SU-DHL-6 (cell line): ENCODE data around the gene WSCD1.

Experiments
- H2AFZ ChIP-seq: fragments of 200-600 bp; sonication (generic); 2 replicates; pipeline ENCODE4 v1.6.1; 2014; ENCODE audit warnings: low read depth, mild to moderate bottlenecking, moderate library complexity, mixed read lengths, antibody characterized with exemption, low read length; ENCODE audit not compliant: severe bottlenecking
- H3F3A ChIP-seq: fragments of 200-600 bp; shearing (Covaris generic); 2 replicates; pipeline ENCODE4 v1.6.0; 2016; ENCODE audit warnings: antibody characterized with exemption, mild to moderate bottlenecking; ENCODE audit not compliant: insufficient read depth
- H3K27ac ChIP-seq: fragments of 200-600 bp; sonication (generic); 2 replicates; pipeline ENCODE4 v1.5.1; 2016; ENCODE audit warnings: low read depth, mild to moderate bottlenecking, low read length, moderate library complexity, mixed read lengths
- H3K27me3 ChIP-seq: fragments of 200-600 bp; sonication (generic), shearing (Covaris generic); 2 replicates; pipeline ENCODE4 v1.6.0; 2014; ENCODE audit warnings: mild to moderate bottlenecking, low read length
- H3K36me3 ChIP-seq: fragments of 200-600 bp; sonication (generic); 2 replicates; pipeline ENCODE4 v1.6.1; 2014; ENCODE audit warnings: mild to moderate bottlenecking, low read length, mixed read lengths
- H3K4me2 ChIP-seq: fragments of 300-600, 200-600 bp; shearing (Covaris generic), sonication (generic); 2 replicates; pipeline ENCODE4 v1.6.0; 2014; ENCODE audit warnings: low read length, low read depth, mild to moderate bottlenecking; ENCODE audit not compliant: poor library complexity, severe bottlenecking
- H3K4me3 ChIP-seq: fragments of 200-600 bp; sonication (generic); 2 replicates; pipeline ENCODE4 v1.5.1; 2014; ENCODE audit warnings: antibody characterized with exemption, low read length, mild to moderate bottlenecking, mixed read lengths; ENCODE audit not compliant: insufficient read depth, poor library complexity, severe bottlenecking
- H3K79me2 ChIP-seq: fragments of 200-600 bp; sonication (generic); 2 replicates; pipeline ENCODE4 v1.6.1; 2014; ENCODE audit warnings: mild to moderate bottlenecking, low read length, moderate library complexity; ENCODE audit not compliant: insufficient read depth
- H3K9ac ChIP-seq: fragments of 200-600 bp; sonication (generic); 2 replicates; pipeline ENCODE4 v1.7.0; 2014; ENCODE audit warnings: mild to moderate bottlenecking, low read length
- H3K9me2 ChIP-seq: fragments of 200-600 bp; sonication (generic); replicated peaks from 2 replicates; pipeline ENCODE4 v1.6.1; 2014; ENCODE audit warnings: low read length; ENCODE audit not compliant: insufficient read depth
- H3K9me3 ChIP-seq: fragments of 200-600 bp; sonication (generic); 2 replicates; pipeline ENCODE4 v1.6.1; 2014; ENCODE audit warnings: low read length, mixed read lengths; ENCODE audit not compliant: insufficient read depth
- H4K20me1 ChIP-seq: fragments of 200-600 bp; sonication (generic); 2 replicates; pipeline ENCODE4 v1.6.1; 2014; ENCODE audit warnings: low read depth, mild to moderate bottlenecking, antibody characterized with exemption, low read length, moderate library complexity, mixed read lengths
- CTCF ChIP-seq: fragments of 200-600 bp; sonication (generic); IDR thresholded peaks from one replicate; pipeline ENCODE4 v1.5.1; 2017; ENCODE audit warnings: antibody characterized with exemption, mild to moderate bottlenecking, low read length, moderate library complexity; ENCODE audit not compliant: insufficient read depth, poor library complexity, severe bottlenecking
- EZH2phosphoT487 ChIP-seq: fragments of 200-600 bp; sonication (generic), shearing (Covaris generic); conservative IDR thresholded peaks from 2 replicates; pipeline ENCODE4 v1.6.1; 2018; ENCODE audit warnings: mild to moderate bottlenecking, antibody characterized with exemption, low read length, moderate library complexity, mixed read lengths

Gene WSCD1

GRCh38 chr17:6126768-6127167 is 56.6 kb downstream of the WSCD1 start:
- Histone ChIP-seq H3F3A (no peaks in the 10 kb centered on the region), H3K4me3 (no peak overlapping the region), H2AFZ (no peak overlapping the region), H3K27me3 (no peaks in the 10 kb centered on the region), H3K9me3 (no peaks in the 10 kb centered on the region), H3K4me2 (no peak overlapping the region), H3K9me2 (no peaks in the 10 kb centered on the region), H3K9ac (no peak overlapping the region), H3K27ac (no peak overlapping the region), H3K79me2 (no peaks in the 10 kb centered on the region), H3K36me3 (no peaks in the 10 kb centered on the region), H4K20me1 (no peaks in the 10 kb centered on the region)
- TF ChIP-seq CTCF (no peak), EZH2phosphoT487 (no peak)

GRCh38 chr17:6134721-6135120 is 64.5 kb downstream of the WSCD1 start:
- Histone ChIP-seq H3K9ac (no peak overlapping the region), H4K20me1 (no peaks in the 10 kb centered on the region), H3K4me2 (no peak overlapping the region), H3K4me3 (no peak overlapping the region), H3K9me2 (no peaks in the 10 kb centered on the region), H3K79me2 (no peaks in the 10 kb centered on the region), H3K36me3 (no peaks in the 10 kb centered on the region), H3K9me3 (no peaks in the 10 kb centered on the region), H3K27me3 (no peaks in the 10 kb centered on the region), H2AFZ (no peak overlapping the region), H3F3A (no peaks in the 10 kb centered on the region), H3K27ac (no peak overlapping the region)
- no peak for TF ChIP-seq CTCF
- no peak for TF ChIP-seq EZH2phosphoT487

GRCh38 chr17:6135236-6135635 is 65.1 kb downstream of the WSCD1 start:
- no peaks in the 10 kb centered on the region for H3K9me2 ChIP-seq
- no peaks in the 10 kb centered on the region for H3K27me3 ChIP-seq
- H3K4me2 ChIP-seq, result no peak overlapping the region
- no peak overlapping the region for H3K4me3 ChIP-seq
- H2AFZ ChIP-seq, result no peak overlapping the region
- TF ChIP-seq EZH2phosphoT487 (no peak), CTCF (no peak)
- no peaks in the 10 kb centered on the region for H3K79me2 ChIP-seq
- H3K9ac ChIP-seq, result no peak overlapping the region
- H3F3A ChIP-seq, result no peaks in the 10 kb centered on the region
- no peaks in the 10 kb centered on the region for H4K20me1 ChIP-seq
- H3K27ac ChIP-seq, result no peak overlapping the region
- no peaks in the 10 kb centered on the region for H3K9me3 ChIP-seq
- H3K36me3 ChIP-seq, result no peaks in the 10 kb centered on the region

- no peak overlapping the region for H2AFZ ChIP-seq
- no peaks in the 10 kb centered on the region for H3K27me3 ChIP-seq
- H3K4me2 ChIP-seq, result no peak overlapping the region
- H4K20me1 ChIP-seq, result no peaks in the 10 kb centered on the region
- no peaks in the 10 kb centered on the region for H3K9me3 ChIP-seq
- no peak overlapping the region for H3K27ac ChIP-seq
- H3K9me2 ChIP-seq, result no peaks in the 10 kb centered on the region
- no peaks in the 10 kb centered on the region for H3F3A ChIP-seq
- TF ChIP-seq CTCF (no peak), EZH2phosphoT487 (no peak)
- no peaks in the 10 kb centered on the region for H3K79me2 ChIP-seq
- H3K9ac ChIP-seq, result no peak overlapping the region
- H3K36me3 ChIP-seq, result no peaks in the 10 kb centered on the region
- no peak overlapping the region for H3K4me3 ChIP-seq
These were observed 65.8 kb downstream of the WSCD1 start for GRCh38 chr17:6135996-6136395.
